H1 (cell line): Measurements from ENCODE around the gene LAMTOR5. TPM values are rescaled to one million over a fixed set of nuclear protein-coding genes. Genes with fewer than 3 reads are reported as not detected.

Experiments used
- CHD2 ChIP-seq: IDR thresholded peaks from 2 replicates; pipeline ENCODE4 v1.6.1; 2012; ENCODE audit warnings: low read length, improper control_type of control experiment
- CHD7 ChIP-seq: fragments of 300-600 bp; sonication (generic); IDR thresholded peaks from 2 replicates; pipeline ENCODE4 v1.7.1; 2012; ENCODE audit warnings: low read length, moderate library complexity, mild to moderate bottlenecking, inconsistent platforms; ENCODE audit not compliant: insufficient replicate concordance
- POU5F1 ChIP-seq: IDR thresholded peaks from 2 replicates; pipeline ENCODE4 v1.6.1; 2011; ENCODE audit warnings: low read depth, mild to moderate bottlenecking, low read length, moderate library complexity
- ZNF274 ChIP-seq: IDR thresholded peaks from 2 replicates; pipeline ENCODE4 v1.7.0; 2012; ENCODE audit warnings: low read length, borderline replicate concordance; ENCODE audit errors: extremely low read depth
- polyA plus RNA-seq, 7 experiments: library from polyadenylated mRNA; depleted of rRNA in 3 of 7; stranded (reverse) in 5 of 7; unstranded in 2 of 7; fragments of >200 nt in 5 of 7; fragments of 200-250 nt in 2 of 7; gene quantifications; 1 replicate in 5 of 7; 2 replicates in 1 of 7; 4 replicates in 1 of 7; pipeline versions ENCODE4 v1.2.1 to v1.2.3, GENCODE V29; 2011 to 2013; ENCODE audit warnings: missing spikeins in 2 of 7, mixed read lengths in 2 of 7
- total RNA-seq: library from RNA; stranded (reverse); fragmentation: NEBNext Ultra II Directional; extraction: Animal tissue kit (Norgen Biotek cat#: 25700); gene quantifications from 2 replicates; pipeline ENCODE4 v1.2.1, GENCODE V29; 2021

LAMTOR5 gene
- total and polyA plus RNA-seq, 2 of the 8 experiments (the other 6 are each of a cell fraction or from before 2014, with no cell fraction given): 84.4 to 297 TPM

DNA sequence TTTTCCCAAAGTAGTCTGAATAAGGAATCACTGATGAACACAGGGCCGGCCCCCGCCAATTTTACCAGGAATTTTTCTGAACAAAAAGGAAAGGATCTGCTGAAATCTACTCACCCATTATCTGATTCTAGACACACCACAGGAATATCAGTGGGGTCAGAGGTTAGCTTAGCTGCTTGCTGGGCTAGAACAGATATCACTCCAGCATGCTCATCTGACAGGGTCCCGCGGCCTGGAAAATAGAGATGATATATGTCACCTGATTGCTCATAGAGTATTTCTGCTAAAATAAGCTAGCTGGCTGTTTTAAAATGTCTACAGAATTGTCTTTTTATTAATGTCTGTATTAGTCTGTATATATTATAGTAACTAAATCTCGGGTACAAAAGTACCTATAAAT lies 3.7 kb downstream of the LAMTOR5 start (continued):
- TF ChIP-seq CHD7 (no peak), CHD2 (no peak), ZNF274 (no peak), POU5F1 (no peak)
